Thymus (tissue), 11 donors: ENCODE results near the gene ATP2C2. TPM values are rescaled to one million over a fixed set of nuclear protein-coding genes. Genes with fewer than 3 reads are reported as not detected.

ENCODE experiments used
- DNase-seq, 9 donors: peaks; one replicate each; pipeline ENCODE4 v3.0.0-alpha.2; 2013; ENCODE audit warnings: low spot score in 9 of 9, low read depth in 6 of 9, missing footprints in 1 of 9
- H3K27ac ChIP-seq, 2 donors: one replicate each; pipeline ENCODE4 v1.5.1; 2013; ENCODE audit warnings: control low read depth in 1 of 2, low read depth in 1 of 2, low read length in 1 of 2, mild to moderate bottlenecking in 1 of 2, moderate library complexity in 1 of 2
- H3K27me3 ChIP-seq, 2 donors: one replicate each; pipeline ENCODE4 v1.5.1; 2013; ENCODE audit warnings: low read length in 1 of 2; ENCODE audit not compliant: control insufficient read depth in 2 of 2, insufficient read depth in 1 of 2
- H3K36me3 ChIP-seq, 2 donors: one replicate each; pipeline ENCODE4 v1.5.1; 2013; ENCODE audit warnings: low read length in 1 of 2, mild to moderate bottlenecking in 1 of 2, moderate library complexity in 1 of 2; ENCODE audit not compliant: control insufficient read depth in 2 of 2, insufficient read depth in 2 of 2
- H3K4me1 ChIP-seq, 2 donors: one replicate each; pipeline ENCODE4 v1.5.1; 2013; ENCODE audit warnings: low read length in 2 of 2; ENCODE audit not compliant: control insufficient read depth in 2 of 2, insufficient read depth in 2 of 2
- H3K4me3 ChIP-seq, 2 donors: one replicate each; pipeline ENCODE4 v1.5.1; 2013; ENCODE audit warnings: low read length in 2 of 2, control low read depth in 1 of 2, mild to moderate bottlenecking in 1 of 2
- H3K9me3 ChIP-seq, 2 donors: one replicate each; pipeline ENCODE4 v1.5.1; 2013; ENCODE audit warnings: low read length in 1 of 2, mild to moderate bottlenecking in 1 of 2; ENCODE audit not compliant: control insufficient read depth in 2 of 2, insufficient read depth in 1 of 2
- whole genome bisulfite sequencing: extraction: QIAGEN DNeasy Blood & Tissue Kit; methylation state at CpG from one replicate; pipeline ENCODE4 v1.1.7; 2013; 5-methylcytosine and 5-hydroxymethylcytosine counted together
- polyA plus RNA-seq: library from polyadenylated mRNA; stranded (reverse); fragments of 200-250 nt; gene quantifications from one replicate; pipeline ENCODE4 v1.2.3, GENCODE V29; 2013
- total RNA-seq: library from RNA; stranded (reverse); fragments of 120-200 nt; gene quantifications from one replicate; pipeline ENCODE4 v1.2.4, GENCODE V29; 2013
- donor health status: healthy.

Gene ATP2C2
- total and polyA plus RNA-seq, 2 donors: 0.38 to 0.94 TPM

DNA sequence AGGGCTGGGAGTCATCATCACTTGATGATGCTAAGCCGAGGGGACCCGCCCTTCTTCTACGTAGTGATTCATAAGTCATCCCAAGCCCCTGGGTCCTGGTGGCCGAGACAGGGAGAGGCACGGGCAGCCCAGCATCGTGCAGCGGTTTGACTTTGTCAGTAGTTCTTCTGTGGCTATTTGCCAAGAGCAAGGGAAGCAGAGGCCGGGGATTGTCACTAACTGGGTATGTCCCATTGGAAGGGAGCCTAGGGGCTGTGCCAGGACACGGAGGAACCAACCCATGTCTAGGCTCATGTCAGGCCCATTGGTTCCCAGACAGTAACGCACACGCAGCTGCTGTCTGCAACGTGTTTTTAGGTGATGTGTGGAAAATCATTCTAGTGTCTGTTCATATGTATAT, 58.5 kb downstream of the ATP2C2 start:
- WGBS: 95% methylated on average over 12 of the region's 12 CpGs
- no peak overlapping the region for H3K4me3 ChIP-seq
- no peaks in the 10 kb centered on the region for H3K4me1 ChIP-seq
- H3K36me3 ChIP-seq: no peaks in the 10 kb centered on the region
- H3K9me3 ChIP-seq: peaks cover 0 to 1% of the 10 kb centered on the region in 2 donors
- peaks cover 0 to 5% of the 10 kb centered on the region in 2 donors for H3K27me3 ChIP-seq
- DNase-seq: no peak
- H3K27ac ChIP-seq: no peak overlapping the region

DNA sequence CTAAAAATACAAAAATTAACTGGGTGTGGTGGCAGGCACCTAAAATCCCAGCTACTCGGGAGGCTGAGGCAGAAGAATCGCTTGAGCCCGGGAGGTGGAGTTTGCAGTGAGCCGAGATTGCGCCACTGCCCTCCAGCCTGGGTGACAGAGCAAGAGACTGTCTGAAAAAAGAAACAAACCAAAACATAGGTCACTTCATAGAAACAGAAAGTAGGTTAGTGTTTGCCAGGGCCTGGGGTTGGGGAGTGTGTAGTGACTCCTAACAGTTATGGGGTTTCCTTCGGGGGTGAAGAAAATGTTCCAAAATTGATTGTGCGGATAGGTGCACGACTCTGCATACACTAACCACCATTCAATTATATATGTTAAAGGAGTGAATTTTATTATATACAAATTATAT, 59.2 kb downstream of the ATP2C2 start:
- Histone ChIP-seq H3K9me3 (peaks cover 0 to 1% of the 10 kb centered on the region in 2 donors), H3K36me3 (no peaks in the 10 kb centered on the region), H3K4me3 (no peak overlapping the region), H3K27me3 (peaks cover 0 to 6% of the 10 kb centered on the region in 2 donors), H3K4me1 (no peaks in the 10 kb centered on the region), H3K27ac (no peak overlapping the region)
- WGBS: 84% methylated on average over 8 of the region's 8 CpGs
- no peak for DNase-seq

DNA sequence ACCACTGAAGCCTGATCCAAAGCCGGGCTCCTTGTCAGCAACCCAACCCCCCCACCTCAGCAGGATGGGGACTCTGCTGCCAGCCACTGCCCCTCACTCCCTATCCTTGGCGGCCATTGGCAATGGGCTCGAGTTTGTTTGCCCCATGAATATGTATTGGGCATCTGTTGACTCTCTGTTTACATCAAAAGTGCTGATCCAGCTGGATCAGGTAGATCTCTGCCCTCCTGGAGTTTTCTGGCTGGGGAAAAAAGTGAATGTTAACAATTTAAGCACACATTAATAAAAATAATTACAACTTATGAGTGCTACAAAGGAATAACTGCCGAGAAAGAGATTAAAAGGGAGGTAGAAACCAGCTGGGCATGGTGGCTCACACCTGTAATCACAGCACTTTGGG, 62.5 kb downstream of the ATP2C2 start:
- no peaks in the 10 kb centered on the region for H3K4me1 ChIP-seq
- no peak overlapping the region for H3K4me3 ChIP-seq
- DNase-seq: no peak
- peaks cover 0 to 1% of the 10 kb centered on the region in 2 donors for H3K9me3 ChIP-seq
- no peak overlapping the region for H3K27ac ChIP-seq
- H3K36me3 ChIP-seq: no peaks in the 10 kb centered on the region
- 81% methylated on average over 4 of the region's 4 CpGs for WGBS
- peaks cover 0 to 6% of the 10 kb centered on the region in 2 donors for H3K27me3 ChIP-seq

DNA sequence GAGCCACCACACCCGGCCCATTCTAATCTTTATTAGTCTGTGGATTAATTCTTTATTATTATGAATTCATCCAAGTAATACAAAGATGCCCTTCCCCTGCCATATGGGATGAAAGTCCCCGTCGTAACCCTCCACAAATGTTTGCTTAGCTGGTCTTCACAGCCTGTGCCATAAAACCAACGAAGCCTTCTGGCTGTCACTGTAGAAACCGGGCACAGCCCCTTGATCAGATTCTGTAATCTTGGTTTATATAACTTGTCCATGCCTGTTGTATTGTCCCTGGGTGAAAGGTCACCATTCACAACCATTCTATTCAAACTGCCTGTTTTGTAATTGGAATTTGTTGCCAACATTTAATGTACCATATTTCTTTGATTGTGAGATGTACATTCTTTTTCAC, 66.5 kb downstream of the ATP2C2 start:
- H3K4me1 ChIP-seq: no peaks in the 10 kb centered on the region
- DNase-seq: no peak
- WGBS: 89% methylated on average over 5 of the region's 5 CpGs
- H3K36me3 ChIP-seq: no peaks in the 10 kb centered on the region
- H3K4me3 ChIP-seq: no peak overlapping the region
- H3K9me3 ChIP-seq: no peaks in the 10 kb centered on the region
- peaks cover 0 to 6% of the 10 kb centered on the region in 2 donors for H3K27me3 ChIP-seq
- H3K27ac ChIP-seq: no peak overlapping the region

DNA sequence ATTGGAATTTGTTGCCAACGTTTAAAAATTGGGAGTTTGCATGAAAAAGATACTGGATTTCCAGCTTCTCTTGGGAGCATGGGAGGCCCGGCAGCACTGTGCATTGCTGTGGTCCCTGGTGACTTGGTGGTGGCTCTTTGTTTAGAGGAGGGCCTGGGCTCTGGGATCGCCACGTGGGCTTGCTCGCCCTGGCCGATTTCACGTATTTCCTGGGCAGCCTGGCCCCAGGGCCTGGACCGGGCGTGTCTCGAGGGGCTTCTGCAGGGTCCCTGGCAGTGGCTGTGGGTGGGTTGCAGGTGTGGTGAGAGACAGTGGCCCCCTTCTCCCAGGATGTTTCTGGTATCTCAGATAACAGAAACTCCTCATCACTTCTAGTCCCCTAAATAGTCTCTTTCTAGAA, 67.9 kb downstream of the ATP2C2 start:
- Histone ChIP-seq H3K27ac (no peak overlapping the region), H3K36me3 (no peaks in the 10 kb centered on the region), H3K4me3 (no peak overlapping the region), H3K9me3 (no peaks in the 10 kb centered on the region), H3K4me1 (no peaks in the 10 kb centered on the region), H3K27me3 (peaks cover 0 to 2% of the 10 kb centered on the region in 2 donors)
- 92% methylated on average over 10 of the region's 10 CpGs for WGBS
- DNase-seq: no peak

DNA sequence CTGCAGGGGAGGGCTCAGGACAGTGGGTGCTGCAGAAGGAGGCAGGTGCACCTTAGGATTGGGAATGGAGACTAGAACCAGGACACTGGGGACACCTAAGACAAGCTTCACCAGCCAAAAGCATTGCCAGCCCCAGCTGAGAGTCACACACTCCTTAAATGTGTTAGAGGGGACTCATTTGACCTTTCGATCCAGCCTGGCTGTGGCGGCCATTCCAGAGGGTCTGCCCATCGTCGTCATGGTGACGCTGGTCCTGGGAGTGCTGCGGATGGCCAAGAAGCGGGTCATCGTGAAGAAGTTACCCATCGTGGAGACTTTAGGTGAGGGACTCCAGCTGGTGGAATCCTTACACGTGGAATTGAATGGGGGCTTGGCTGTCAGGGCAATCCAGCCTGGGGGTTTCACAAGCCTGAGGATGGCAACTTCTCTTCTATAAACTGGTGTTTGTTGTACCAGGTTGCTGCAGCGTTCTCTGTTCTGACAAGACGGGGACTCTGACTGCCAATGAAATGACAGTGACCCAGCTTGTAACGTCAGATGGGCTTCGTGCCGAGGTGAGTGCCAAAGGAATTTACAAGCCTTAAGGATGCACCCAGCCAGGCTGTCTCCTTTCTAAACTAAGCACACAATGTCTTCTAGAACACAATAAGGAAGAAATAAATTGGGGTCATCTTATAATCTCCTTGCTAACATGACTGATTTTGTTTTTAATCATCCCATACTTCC, 70.8 kb downstream of the ATP2C2 start:
- Histone ChIP-seq H3K4me3 (no peak overlapping the region), H3K27me3 (peaks cover 0 to 15% of the 10 kb centered on the region in 2 donors), H3K9me3 (no peaks in the 10 kb centered on the region), H3K4me1 (no peaks in the 10 kb centered on the region), H3K36me3 (no peaks in the 10 kb centered on the region), H3K27ac (no peak overlapping the region)
- no peak for DNase-seq
- 82% methylated on average over 15 of the region's 15 CpGs for WGBS

DNA sequence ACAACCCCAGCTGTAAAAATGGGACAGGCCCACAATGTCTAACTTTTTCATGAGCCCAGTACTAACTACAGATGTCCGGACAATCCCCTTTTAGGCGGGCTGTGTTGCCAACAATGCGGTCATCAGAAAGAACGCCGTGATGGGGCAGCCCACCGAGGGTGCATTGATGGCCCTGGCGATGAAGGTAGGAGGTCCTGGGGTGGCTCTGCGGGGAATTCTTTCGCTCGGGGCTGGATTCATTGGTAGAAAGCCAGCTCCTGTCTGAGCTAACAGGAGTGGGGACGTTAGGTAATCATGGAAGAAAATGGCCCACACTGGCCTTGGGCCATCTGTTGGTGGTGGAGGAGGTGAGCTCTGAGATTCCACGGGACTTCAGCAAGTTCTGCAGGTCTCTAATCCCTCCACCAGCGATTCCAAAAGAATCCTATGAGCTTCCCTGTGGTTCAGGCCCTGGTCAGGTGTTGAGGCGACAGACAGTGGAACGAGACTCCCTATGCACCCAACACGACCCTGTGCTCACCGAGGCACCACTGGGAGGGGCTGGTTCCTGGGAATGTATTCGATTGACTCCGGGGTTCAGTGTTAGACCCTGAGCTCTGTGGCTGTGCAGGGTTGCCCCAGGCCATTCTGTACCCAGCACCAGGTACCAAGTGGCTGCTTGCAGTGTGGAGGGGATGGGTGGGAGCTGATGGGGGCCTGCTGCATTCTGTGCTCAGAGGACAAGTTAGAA, 74.2 kb downstream of the ATP2C2 start:
- WGBS: 91% methylated on average over 19 of the region's 19 CpGs
- DNase-seq: no peak

DNA sequence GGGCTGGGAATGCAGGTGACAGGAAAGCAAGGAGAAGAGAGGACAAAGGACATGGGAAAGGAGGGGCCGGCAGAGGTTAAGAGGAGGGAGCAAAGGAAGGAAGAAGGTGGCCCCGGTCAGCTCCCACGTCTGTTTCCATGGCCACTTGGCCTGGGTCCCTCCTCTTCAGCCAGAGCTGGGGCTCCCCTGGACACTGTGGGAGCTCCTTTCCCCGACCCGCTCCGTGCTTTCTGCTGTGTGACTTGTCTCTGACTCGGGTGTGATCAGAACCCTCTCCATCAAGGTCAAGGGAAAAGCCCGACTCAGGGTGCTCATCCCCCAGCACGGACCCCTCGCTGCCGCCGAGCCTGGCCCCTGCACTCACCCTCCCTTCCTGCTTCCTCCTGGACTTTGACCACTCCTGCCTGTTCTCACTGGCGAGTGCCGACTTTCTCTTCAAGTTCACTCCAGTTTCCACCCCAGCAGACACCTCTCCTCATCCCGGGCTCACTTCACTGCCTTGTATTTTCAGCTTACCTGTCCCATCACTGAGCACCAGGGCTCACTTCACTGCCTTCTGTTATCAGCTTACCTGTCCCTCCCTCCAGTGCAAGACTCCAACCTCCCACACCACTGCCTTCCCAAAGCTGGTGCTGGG, 74.9 kb downstream of the ATP2C2 start:
- no peaks in the 10 kb centered on the region for H3K4me1 ChIP-seq
- DNase-seq: no peak
- H3K27me3 ChIP-seq: peaks cover 0 to 23% of the 10 kb centered on the region in 2 donors
- H3K4me3 ChIP-seq: no peak overlapping the region
- no peaks in the 10 kb centered on the region for H3K9me3 ChIP-seq
- no peaks in the 10 kb centered on the region for H3K36me3 ChIP-seq
- no peak overlapping the region for H3K27ac ChIP-seq
- WGBS: 37% methylated on average over 15 of the region's 15 CpGs

More for the DNA sequence above, 74.2 kb downstream of the ATP2C2 start:
- Histone ChIP-seq H3K4me1 (no peaks in the 10 kb centered on the region), H3K36me3 (no peaks in the 10 kb centered on the region), H3K27ac (no peak overlapping the region), H3K27me3 (peaks cover 0 to 23% of the 10 kb centered on the region in 2 donors), H3K4me3 (no peak overlapping the region), H3K9me3 (no peaks in the 10 kb centered on the region)

DNA sequence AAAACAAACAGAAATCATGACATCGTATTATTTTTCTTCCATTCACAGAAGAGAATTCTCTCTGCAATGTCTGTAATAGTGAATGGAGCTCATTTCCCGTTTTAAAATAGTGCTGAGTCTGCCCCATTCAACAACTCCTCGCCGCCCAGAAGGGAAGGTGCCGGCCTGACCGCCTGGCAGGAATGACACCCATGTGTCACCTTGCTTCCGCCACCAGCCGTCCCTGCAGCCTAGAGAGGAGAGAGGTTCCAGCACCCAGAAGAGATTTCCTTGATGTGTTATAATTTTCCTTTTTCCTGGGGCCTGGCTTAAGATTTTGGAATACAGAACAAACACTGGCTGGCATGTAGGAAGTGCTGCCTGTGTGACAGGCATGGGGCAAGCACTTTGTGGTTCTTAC, 76.1 kb downstream of the ATP2C2 start:
- Histone ChIP-seq H3K4me3 (no peak overlapping the region), H3K9me3 (no peaks in the 10 kb centered on the region), H3K27ac (no peak overlapping the region), H3K4me1 (no peaks in the 10 kb centered on the region), H3K27me3 (peaks cover 0 to 25% of the 10 kb centered on the region in 2 donors), H3K36me3 (no peaks in the 10 kb centered on the region)
- WGBS: 80% methylated on average over 8 of the region's 8 CpGs
- no peak for DNase-seq
